ENCODE measurements around the gene PIP5K1B. TPM values are rescaled to one million over a fixed set of nuclear protein-coding genes. Genes with fewer than 3 reads are reported as not detected.

The PIP5K1B gene
- total RNA-seq, 4 donors from 2014 or later = 0.63 to 1.6 (median 0.98) TPM

DNA sequence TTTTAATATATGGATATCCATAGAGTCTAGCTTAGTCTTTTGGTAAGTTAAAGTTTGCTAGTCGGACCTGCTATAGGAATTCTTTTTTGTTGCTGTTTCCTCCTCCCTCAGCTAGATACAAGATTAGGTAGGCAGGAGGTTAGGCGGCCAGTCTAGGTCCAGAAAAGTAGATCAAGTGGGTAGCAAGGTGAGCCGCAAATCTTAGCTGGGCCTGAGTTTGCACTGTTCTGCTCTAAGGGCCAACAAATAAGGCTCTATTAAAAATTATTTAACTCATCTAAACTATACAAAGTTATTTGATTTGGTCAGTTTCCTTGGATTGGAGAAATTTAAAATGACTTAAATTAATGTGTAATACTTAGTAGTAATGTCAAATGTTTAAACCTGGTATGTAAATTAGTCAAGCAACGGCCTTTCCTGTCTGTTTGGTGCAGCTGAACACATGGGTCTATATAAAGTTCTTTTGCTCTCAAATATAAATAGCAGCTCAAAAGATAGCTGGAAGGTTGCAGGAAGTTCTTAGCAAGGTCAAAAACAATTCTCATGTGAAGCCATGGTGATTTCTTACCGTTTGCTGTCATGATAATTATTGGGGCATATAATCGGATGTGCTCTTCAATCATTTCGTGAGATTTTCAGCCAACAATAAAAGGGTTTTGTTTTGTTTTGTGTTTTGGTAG, 236.9 kb downstream of the PIP5K1B start:
- H3K27me3 ChIP-seq = no peaks in the 10 kb centered on the region
- 88 to 91% methylated on average over 7 of the region's 7 CpGs for WGBS, 2 donors
- no peak for TF ChIP-seq POLR2A (IDR thresholded peaks at IDR 0.05)
- no peak for TF ChIP-seq CTCF (IDR thresholded peaks at IDR 0.05)
- H3K27ac ChIP-seq = no peak overlapping the region
- no peak overlapping the region for H3K4me3 ChIP-seq (replicated peaks in 1 of 3)
- H3K4me1 ChIP-seq = no peaks in the 10 kb centered on the region
- no peaks in the 10 kb centered on the region for H3K36me3 ChIP-seq
- intact Hi-C loops (cut with DNase I) = no loop called here
- no peaks in the 10 kb centered on the region for H3K9me3 ChIP-seq
- no peak for DNase-seq

DNA sequence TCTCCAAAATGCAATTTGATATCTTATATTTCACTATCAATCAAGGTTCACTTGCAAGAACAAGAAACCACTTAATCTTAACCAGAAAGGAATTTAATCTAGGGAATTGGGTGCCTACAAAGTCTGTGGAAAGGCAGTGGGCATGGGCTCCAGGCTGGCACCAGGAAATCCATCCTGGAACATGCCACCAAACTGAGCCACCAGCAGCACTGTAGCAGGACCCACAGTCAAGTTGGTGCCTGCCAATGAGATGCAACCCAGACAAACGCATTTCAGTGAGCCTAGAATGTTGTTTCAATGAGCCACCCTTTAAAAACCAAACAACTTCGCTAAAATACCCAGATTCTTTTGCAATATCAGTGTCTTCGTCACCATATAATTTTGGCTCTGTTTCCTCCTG, 237.8 kb downstream of the PIP5K1B start:
- no peaks in the 10 kb centered on the region for H3K4me1 ChIP-seq
- no peak for TF ChIP-seq CTCF (IDR thresholded peaks at IDR 0.05)
- no peak for TF ChIP-seq POLR2A (IDR thresholded peaks at IDR 0.05)
- no peaks in the 10 kb centered on the region for H3K27me3 ChIP-seq
- H3K9me3 ChIP-seq = no peaks in the 10 kb centered on the region
- H3K4me3 ChIP-seq (replicated peaks in 1 of 3) = no peak overlapping the region
- intact Hi-C loops (cut with DNase I) = no loop called here
- no peaks in the 10 kb centered on the region for H3K36me3 ChIP-seq
- no peak for DNase-seq
- H3K27ac ChIP-seq = no peak overlapping the region
- 64 to 71% methylated on average over 3 of the region's 3 CpGs for WGBS, 2 donors

DNA sequence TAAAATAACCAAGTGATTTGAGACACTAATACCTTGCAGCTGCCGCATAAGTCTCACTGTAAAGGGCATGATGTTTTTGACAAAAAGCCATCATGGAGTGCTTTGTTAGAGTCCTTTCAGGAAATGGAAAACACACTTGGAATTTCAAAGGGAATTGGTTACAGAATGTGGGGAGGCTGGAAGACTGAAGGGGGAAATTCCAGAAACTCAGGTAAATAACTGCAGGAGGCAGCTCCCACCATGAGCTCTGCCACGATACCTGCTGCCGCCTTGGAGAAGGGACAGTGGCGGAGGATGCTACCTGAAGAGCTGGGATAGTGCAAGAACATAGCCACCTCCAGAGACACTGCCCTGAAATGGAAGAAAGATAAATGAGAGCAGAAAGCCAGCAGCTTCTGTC, 242.0 kb downstream of the PIP5K1B start:
- no peak for DNase-seq
- H3K27me3 ChIP-seq = no peaks in the 10 kb centered on the region
- H3K9me3 ChIP-seq = no peaks in the 10 kb centered on the region
- intact Hi-C loops (cut with DNase I) = no loop called here
- no peaks in the 10 kb centered on the region for H3K4me1 ChIP-seq
- H3K36me3 ChIP-seq = no peaks in the 10 kb centered on the region
- TF ChIP-seq CTCF (IDR thresholded peaks at IDR 0.05) (no peak), POLR2A (IDR thresholded peaks at IDR 0.05) (no peak)
- no peak overlapping the region for H3K4me3 ChIP-seq (replicated peaks in 1 of 3)
- WGBS, 2 donors = 73 to 84% methylated on average over 4 of the region's 4 CpGs
- no peak overlapping the region for H3K27ac ChIP-seq

DNA sequence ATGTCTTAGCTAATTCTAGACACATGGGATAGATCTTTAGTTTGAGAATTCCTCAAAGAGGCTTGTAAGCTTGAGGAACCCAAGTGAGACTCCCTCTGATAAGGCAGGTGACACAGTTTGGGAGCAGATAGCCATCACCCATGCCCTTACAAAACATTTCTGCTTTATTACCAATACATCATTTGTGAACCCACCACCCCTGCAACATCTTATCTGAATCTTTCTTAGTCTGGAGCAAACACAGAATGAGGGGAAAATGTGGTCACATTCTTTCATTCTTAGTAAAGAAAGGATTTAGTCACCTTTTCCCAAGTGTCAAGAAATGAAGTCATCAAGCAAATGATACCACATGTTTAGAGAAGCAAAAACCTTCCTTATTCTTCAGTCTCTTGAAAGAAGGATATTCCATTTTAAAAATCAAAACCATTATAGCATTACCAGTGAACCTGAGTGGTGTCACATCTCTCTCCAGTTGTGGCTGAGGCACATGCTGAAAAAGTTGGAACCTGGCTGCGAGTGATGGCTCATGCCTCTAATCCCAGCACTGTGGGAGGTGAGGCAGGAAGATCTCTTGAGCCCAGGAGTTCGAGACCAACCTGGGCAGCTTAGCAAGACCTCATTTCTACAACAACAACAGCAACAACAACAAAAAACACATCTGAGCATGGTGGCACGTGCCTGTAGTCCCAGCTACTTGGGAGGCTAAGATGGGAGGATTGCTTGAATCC, 243.0 kb downstream of the PIP5K1B start:
- Histone ChIP-seq H3K4me3 (replicated peaks in 1 of 3) (no peak overlapping the region), H3K27ac (no peak overlapping the region), H3K27me3 (no peaks in the 10 kb centered on the region), H3K9me3 (no peaks in the 10 kb centered on the region), H3K4me1 (no peaks in the 10 kb centered on the region), H3K36me3 (no peaks in the 10 kb centered on the region)
- DNase-seq = no peak
- intact Hi-C loops (cut with DNase I) = no loop called here
- WGBS, 2 donors = 83 to 85% methylated on average over 3 of the region's 3 CpGs
- TF ChIP-seq POLR2A (IDR thresholded peaks at IDR 0.05) = no peak
- TF ChIP-seq CTCF (IDR thresholded peaks at IDR 0.05) = no peak

GRCh38 chr9:68949271-68950000, 244.4 kb downstream of the PIP5K1B start:
- Histone ChIP-seq H3K4me3 (replicated peaks in 1 of 3) (no peak overlapping the region), H3K36me3 (no peaks in the 10 kb centered on the region), H3K27me3 (no peaks in the 10 kb centered on the region), H3K4me1 (no peaks in the 10 kb centered on the region), H3K27ac (no peak overlapping the region), H3K9me3 (no peaks in the 10 kb centered on the region)
- intact Hi-C loops (cut with DNase I) = no loop called here
- DNase-seq = no peak
- 78 to 80% methylated on average over 13 of the region's 13 CpGs for WGBS, 2 donors
- TF ChIP-seq POLR2A (IDR thresholded peaks at IDR 0.05) (no peak), CTCF (IDR thresholded peaks at IDR 0.05) (no peak)
